GM23248 (cell line): ENCODE measurements around the gene PON3.

Source experiments
- EZH2 ChIP-seq: fragments of 200-600 bp; sonication (generic); IDR thresholded peaks from 2 replicates; pipeline ENCODE4 v1.6.1; 2018; ENCODE audit warnings: antibody characterized with exemption, mild to moderate bottlenecking; ENCODE audit not compliant: insufficient read depth, poor library complexity, severe bottlenecking
- EZH2phosphoT487 ChIP-seq: fragments of 200-600 bp; sonication (generic); IDR thresholded peaks from 2 replicates; pipeline ENCODE4 v1.6.1; 2018; ENCODE audit warnings: antibody characterized with exemption, moderate library complexity, mild to moderate bottlenecking, low read depth; ENCODE audit not compliant: insufficient read depth

GRCh38 chr7:95365151-95365550 is 31.0 kb downstream of the PON3 start:
- TF ChIP-seq EZH2 (no peak), EZH2phosphoT487 (no peak)
